MM.1S (cell line): Measurements from ENCODE around the gene PTPRG.

Source experiments
- DNase-seq: peaks from one replicate; pipeline ENCODE4 v3.0.0-alpha.2; 2015
- H2AFZ ChIP-seq: fragments of 300-600 bp; sonication (generic); 2 replicates; pipeline ENCODE4 v1.6.0; 2016; ENCODE audit warnings: antibody characterized with exemption, low read length
- H3F3A ChIP-seq: fragments of 300-600 bp; sonication (generic); 2 replicates; pipeline ENCODE4 v1.6.1; 2016; ENCODE audit warnings: mild to moderate bottlenecking, antibody characterized with exemption, low read length, moderate library complexity, mixed read lengths; ENCODE audit not compliant: insufficient read depth
- H3K27ac ChIP-seq: fragments of 300-600 bp; sonication (generic); 2 replicates; pipeline ENCODE4 v1.5.1; 2016; ENCODE audit warnings: mild to moderate bottlenecking, low read length
- H3K27me3 ChIP-seq: fragments of 300-600 bp; sonication (generic); replicated peaks from 2 replicates; pipeline ENCODE4 v1.6.0; 2016; ENCODE audit warnings: low read length; ENCODE audit not compliant: insufficient read depth
- H3K36me3 ChIP-seq: fragments of 300-600 bp; sonication (generic); replicated peaks from 2 replicates; pipeline ENCODE4 v1.6.1; 2016; ENCODE audit warnings: mild to moderate bottlenecking, low read length, mixed read lengths; ENCODE audit not compliant: insufficient read depth
- H3K4me1 ChIP-seq: fragments of 300-600 bp; sonication (generic); 2 replicates; pipeline ENCODE4 v1.6.1; 2016; ENCODE audit warnings: low read length, mixed read lengths
- H3K4me2 ChIP-seq: fragments of 300-600 bp; sonication (generic); 2 replicates; pipeline ENCODE4 v1.6.0; 2016; ENCODE audit warnings: low read depth, low read length
- H3K4me3 ChIP-seq: fragments of 300-600 bp; sonication (generic); 2 replicates; pipeline ENCODE4 v1.5.1; 2016; ENCODE audit warnings: low read length, mixed read lengths
- H3K79me2 ChIP-seq: fragments of 300-600 bp; sonication (generic); 2 replicates; pipeline ENCODE4 v1.6.1; 2016; ENCODE audit warnings: mixed run types, low read length, mixed read lengths
- H3K9ac ChIP-seq: fragments of 300-600 bp; sonication (generic); 2 replicates; pipeline ENCODE4 v1.6.1; 2016; ENCODE audit warnings: low read length, mixed read lengths
- H3K9me2 ChIP-seq: fragments of 300-600 bp; sonication (generic); replicated peaks from 2 replicates; pipeline ENCODE4 v1.6.1; 2016; ENCODE audit warnings: mild to moderate bottlenecking, low read length, mixed read lengths; ENCODE audit not compliant: insufficient read depth
- H3K9me3 ChIP-seq: fragments of 300-600 bp; sonication (generic); replicated peaks from 2 replicates; pipeline ENCODE4 v1.6.1; 2016; ENCODE audit warnings: mild to moderate bottlenecking, low read length, mixed read lengths; ENCODE audit not compliant: insufficient read depth
- H4K20me1 ChIP-seq: fragments of 300-600 bp; sonication (generic); 2 replicates; pipeline ENCODE4 v1.6.1; 2016; ENCODE audit warnings: mild to moderate bottlenecking, low read length, moderate library complexity, mixed read lengths; ENCODE audit not compliant: insufficient read depth
- CTCF ChIP-seq: fragments of 300-600 bp; sonication (generic); IDR thresholded peaks from 2 replicates; pipeline ENCODE4 v1.5.1; 2016; ENCODE audit warnings: antibody characterized with exemption, low read length, mixed read lengths
- EZH2 ChIP-seq: fragments of 300-600 bp; sonication (generic); optimal IDR thresholded peaks from 2 replicates; pipeline ENCODE3; 2017; ENCODE audit warnings: low read depth, mild to moderate bottlenecking, antibody characterized with exemption, low read length, mixed read lengths
- EZH2phosphoT487 ChIP-seq: fragments of 300-600 bp; sonication (generic); IDR thresholded peaks from 2 replicates; pipeline ENCODE4 v1.6.1; 2018; ENCODE audit warnings: antibody characterized with exemption, low read length

The PTPRG gene

GRCh38 chr3:62172199-62172598 lies 610.8 kb downstream of the PTPRG start:
- no peaks in the 10 kb centered on the region for H3K27me3 ChIP-seq
- H3K27ac ChIP-seq, result no peak overlapping the region
- no peak for DNase-seq
- H3K9ac ChIP-seq, result no peak overlapping the region
- no peaks in the 10 kb centered on the region for H3F3A ChIP-seq
- peaks cover 10% of the 10 kb centered on the region for H3K4me1 ChIP-seq
- no peaks in the 10 kb centered on the region for H3K9me2 ChIP-seq
- TF ChIP-seq EZH2phosphoT487, result no peak
- no peak overlapping the region for H2AFZ ChIP-seq
- H3K9me3 ChIP-seq, result no peaks in the 10 kb centered on the region
- H3K4me2 ChIP-seq, result no peak overlapping the region
- H4K20me1 ChIP-seq, result no peaks in the 10 kb centered on the region
- no peaks in the 10 kb centered on the region for H3K36me3 ChIP-seq
- H3K4me3 ChIP-seq, result no peak overlapping the region
- no peaks in the 10 kb centered on the region for H3K79me2 ChIP-seq

GRCh38 chr3:62173939-62174515 lies 612.7 kb downstream of the PTPRG start:
- Histone ChIP-seq H3K9me3 (no peaks in the 10 kb centered on the region), H3K36me3 (no peaks in the 10 kb centered on the region), H3K27me3 (no peaks in the 10 kb centered on the region), H3K4me3 (no peak overlapping the region), H3K4me1 (peaks cover 10% of the 10 kb centered on the region), H3K9ac (no peak overlapping the region), H3F3A (no peaks in the 10 kb centered on the region), H2AFZ (no peak overlapping the region), H3K79me2 (no peaks in the 10 kb centered on the region), H3K4me2 (no peak overlapping the region), H3K27ac (no peak overlapping the region), H3K9me2 (no peaks in the 10 kb centered on the region), H4K20me1 (no peaks in the 10 kb centered on the region)
- DNase-seq, result no peak
- TF ChIP-seq CTCF (no peak), EZH2 (no peak), EZH2phosphoT487 (no peak)

- no peak overlapping the region for H3K9ac ChIP-seq
- H3K27ac ChIP-seq, result no peak overlapping the region
- H3K9me2 ChIP-seq, result no peaks in the 10 kb centered on the region
- no peak for DNase-seq
- H3K27me3 ChIP-seq, result no peaks in the 10 kb centered on the region
- no peaks in the 10 kb centered on the region for H4K20me1 ChIP-seq
- TF ChIP-seq EZH2phosphoT487 (no peak), EZH2 (no peak), CTCF (no peak)
- no peaks in the 10 kb centered on the region for H3K36me3 ChIP-seq
- H3K9me3 ChIP-seq, result no peaks in the 10 kb centered on the region
- H3K4me1 ChIP-seq, result peaks cover under 1% of the 10 kb centered on the region; the same call in 1 of the 2 replicates
- H3F3A ChIP-seq, result no peaks in the 10 kb centered on the region
- no peak overlapping the region for H3K4me3 ChIP-seq
- no peak overlapping the region for H2AFZ ChIP-seq
- H3K4me2 ChIP-seq, result no peak overlapping the region
- no peaks in the 10 kb centered on the region for H3K79me2 ChIP-seq
Observed at GRCh38 chr3:62175161-62175560, 613.8 kb downstream of the PTPRG start.

- H3K27me3 ChIP-seq, result no peaks in the 10 kb centered on the region
- no peaks in the 10 kb centered on the region for H3K9me2 ChIP-seq
- no peak for DNase-seq
- H3K4me1 ChIP-seq, result no peaks in the 10 kb centered on the region
- no peak overlapping the region for H2AFZ ChIP-seq
- H3K27ac ChIP-seq, result no peak overlapping the region
- H3K4me3 ChIP-seq, result no peak overlapping the region
- no peaks in the 10 kb centered on the region for H3K36me3 ChIP-seq
- TF ChIP-seq CTCF, result no peak
- no peak for TF ChIP-seq EZH2
- TF ChIP-seq EZH2phosphoT487, result no peak
- H4K20me1 ChIP-seq, result no peaks in the 10 kb centered on the region
- H3K9ac ChIP-seq, result no peak overlapping the region
- H3K79me2 ChIP-seq, result no peaks in the 10 kb centered on the region
- H3K9me3 ChIP-seq, result no peaks in the 10 kb centered on the region
- no peaks in the 10 kb centered on the region for H3F3A ChIP-seq
- no peak overlapping the region for H3K4me2 ChIP-seq
Observed at GRCh38 chr3:62178032-62178431, 616.7 kb downstream of the PTPRG start.
